Heart left ventricle (tissue), 13 donors: ENCODE results near the gene MSI2.

Experiments used
- POLR2A ChIP-seq, 2 donors: fragments of 450-650 bp; IDR thresholded peaks; one replicate each; pipeline ENCODE4 v1.6.1; 2017; ENCODE audit warnings: antibody characterized with exemption in 2 of 2, mild to moderate bottlenecking in 2 of 2, moderate library complexity in 2 of 2
- TF ChIP-seq, protein P1 (sequence below), 12 donors: fragments of 200-600 bp; sonication (generic) in 4 of 12; IDR thresholded peaks; one replicate each; pipeline versions ENCODE4 v1.5.0 to v1.8.0; 2018 to 2022; ENCODE audit warnings: antibody characterized with exemption in 12 of 12, mild to moderate bottlenecking in 5 of 12
- donor health status: ischemic (EF 13 %, LVEDD 7.1; RV severe dilation, severe dysfunction).
- donor health status: DM: no; HTN: yes; CAD: no.
- donor health status: DM: no; HTN: no; CAD: no.
- donor health status: ischemic (EF 25% LVEDD 6.9; RV normal size, moderate dysfunction).
- donor health status: ischemic (EF 25% LVEDD 5.7; RV mildly dilated, moderate dysfunction).
- donor health status: ischemic (EF 35%, LVEDD 5.7; RV mildly dilated, moderate dysfunction).
- donor health status: nonischemic (EF 11% LVEDD 7.7; RV severe dilation, severe dysfunction).
- donor health status: DM: yes; HTN: yes; CAD: no.
- donor health status: PGD.
- donor health status: ischemic (EF 29% LVEDD 5.4; RV normal size, mild dysfunction).
- donor health status: nonischemic (EF 23%, LVEDD 6.1; RV moderate dilation, normal function).

DNA sequence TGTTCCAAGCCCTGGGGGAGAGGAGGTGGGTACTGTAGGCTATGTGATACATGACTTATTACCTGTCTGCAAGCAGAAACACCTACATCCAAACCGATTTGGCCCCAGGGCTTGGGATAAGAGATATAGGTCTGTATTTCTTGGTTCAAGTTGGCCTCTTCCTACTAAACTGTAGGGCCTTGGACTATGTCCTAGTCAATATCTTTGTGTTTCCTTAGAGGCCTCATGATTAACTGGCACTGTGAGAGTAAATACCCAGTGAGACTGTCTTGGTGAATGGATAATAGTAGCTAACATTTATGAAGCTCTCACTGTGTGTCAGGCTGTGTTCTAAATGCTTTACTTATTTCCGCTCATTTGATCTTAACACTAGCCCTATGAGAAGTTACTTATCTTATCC is 70.0 kb downstream of the MSI2 start:
- TF ChIP-seq, protein P1, sequence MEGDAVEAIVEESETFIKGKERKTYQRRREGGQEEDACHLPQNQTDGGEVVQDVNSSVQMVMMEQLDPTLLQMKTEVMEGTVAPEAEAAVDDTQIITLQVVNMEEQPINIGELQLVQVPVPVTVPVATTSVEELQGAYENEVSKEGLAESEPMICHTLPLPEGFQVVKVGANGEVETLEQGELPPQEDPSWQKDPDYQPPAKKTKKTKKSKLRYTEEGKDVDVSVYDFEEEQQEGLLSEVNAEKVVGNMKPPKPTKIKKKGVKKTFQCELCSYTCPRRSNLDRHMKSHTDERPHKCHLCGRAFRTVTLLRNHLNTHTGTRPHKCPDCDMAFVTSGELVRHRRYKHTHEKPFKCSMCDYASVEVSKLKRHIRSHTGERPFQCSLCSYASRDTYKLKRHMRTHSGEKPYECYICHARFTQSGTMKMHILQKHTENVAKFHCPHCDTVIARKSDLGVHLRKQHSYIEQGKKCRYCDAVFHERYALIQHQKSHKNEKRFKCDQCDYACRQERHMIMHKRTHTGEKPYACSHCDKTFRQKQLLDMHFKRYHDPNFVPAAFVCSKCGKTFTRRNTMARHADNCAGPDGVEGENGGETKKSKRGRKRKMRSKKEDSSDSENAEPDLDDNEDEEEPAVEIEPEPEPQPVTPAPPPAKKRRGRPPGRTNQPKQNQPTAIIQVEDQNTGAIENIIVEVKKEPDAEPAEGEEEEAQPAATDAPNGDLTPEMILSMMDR (IDR thresholded peaks at IDR 0.05), result no peak
- TF ChIP-seq POLR2A (IDR thresholded peaks at IDR 0.05), result no peak
